H1 (cell line): ENCODE data around the gene GGT7. TPM values are rescaled to one million over a fixed set of nuclear protein-coding genes. Genes with fewer than 3 reads are reported as not detected.

Experiments used
- CTCF ChIA-PET: fragments of 300-600 bp; sonication (Branson Sonifier 250); formaldehyde crosslinking; loops from one replicate; lab custom pipeline; 2021; ENCODE audit not compliant: partially characterized antibody; lab: Charles Lee
- POLR2A ChIA-PET: fragments of 300-600 bp; sonication (Branson Sonifier 250); formaldehyde crosslinking; loops from one replicate; lab custom pipeline; 2021; ENCODE audit warnings: inconsistent platforms; ENCODE audit not compliant: partially characterized antibody; lab: Charles Lee
- DNase-seq, 2 experiments: peaks; one replicate each; pipeline versions ENCODE4 v3.0.0 to v3.0.0-alpha.2; 2010 to 2022; ENCODE audit warnings: low spot score in 2 of 2, low read depth in 1 of 2, mixed read lengths in 1 of 2
- FAIRE-seq: peaks from 2 replicates; lab custom pipeline; 2011; peaks lifted over from hg19 to GRCh38; lab: Jason Lieb, UNC
- H2AFZ ChIP-seq: 2 replicates; pipeline ENCODE4 v1.8.1; 2012; ENCODE audit warnings: low read length, inconsistent platforms
- H2AK5ac ChIP-seq: 2 replicates; pipeline ENCODE4 v1.6.1; 2013; ENCODE audit warnings: low read depth, low read length
- H2BK120ac ChIP-seq: replicated peaks from 2 replicates; pipeline ENCODE3; 2013; ENCODE audit warnings: low read depth, low read length, inconsistent platforms
- H2BK12ac ChIP-seq: 2 replicates; pipeline ENCODE4 v1.6.1; 2013; ENCODE audit warnings: low read depth, low read length
- H2BK15ac ChIP-seq: 2 replicates; pipeline ENCODE4 v1.6.1; 2013; ENCODE audit warnings: low read length
- H2BK20ac ChIP-seq: 2 replicates; pipeline ENCODE4 v1.6.1; 2013; ENCODE audit warnings: low read length
- H2BK5ac ChIP-seq: 2 replicates; pipeline ENCODE4 v1.6.1; 2013; ENCODE audit warnings: low read depth, low read length
- H3K14ac ChIP-seq: 2 replicates; pipeline ENCODE4 v1.6.1; 2013; ENCODE audit warnings: inconsistent platforms; ENCODE audit not compliant: insufficient read length
- H3K18ac ChIP-seq: 2 replicates; pipeline ENCODE4 v1.6.1; 2013; ENCODE audit warnings: low read length; ENCODE audit errors: extremely low read depth
- H3K23ac ChIP-seq: 2 replicates; pipeline ENCODE4 v1.6.1; 2013; ENCODE audit warnings: inconsistent platforms; ENCODE audit not compliant: insufficient read length
- H3K23me2 ChIP-seq: 2 replicates; pipeline ENCODE4 v1.6.1; 2013; ENCODE audit warnings: low read depth, low read length
- H3K27ac ChIP-seq: 2 replicates; pipeline ENCODE4 v1.6.1; 2011; ENCODE audit warnings: low read depth, low read length, inconsistent platforms
- H3K27me3 ChIP-seq, 4 experiments: replicated peaks in 1 of 4; 1 replicate in 1 of 4; 2 replicates in 3 of 4; pipeline versions ENCODE4 v1.6.1 to v1.8.1; 2011 to 2013; ENCODE audit warnings: low read length in 3 of 4, mild to moderate bottlenecking in 3 of 4, inconsistent platforms in 2 of 4, mixed read lengths in 2 of 4, moderate library complexity in 1 of 4; ENCODE audit not compliant: control insufficient read depth in 3 of 4, insufficient read depth in 3 of 4; ENCODE audit errors: extremely low read depth in 1 of 4
- H3K36me3 ChIP-seq, 4 experiments: 2 replicates each; pipeline versions ENCODE4 v1.6.1 to v1.8.1; 2011 to 2013; ENCODE audit warnings: mild to moderate bottlenecking in 4 of 4, low read length in 3 of 4, moderate library complexity in 2 of 4, control low read depth in 1 of 4, inconsistent platforms in 1 of 4; ENCODE audit not compliant: insufficient read depth in 4 of 4, control insufficient read depth in 2 of 4
- H3K4ac ChIP-seq: replicated peaks from 2 replicates; pipeline ENCODE3; 2013; ENCODE audit warnings: low read length, low read depth, mixed read lengths, inconsistent platforms; ENCODE audit not compliant: insufficient read length
- H3K4me1 ChIP-seq, 4 experiments: replicated peaks in 1 of 4; 1 replicate in 1 of 4; 2 replicates in 3 of 4; pipeline versions ENCODE4 v1.6.1 to v1.8.1; 2011 to 2013; ENCODE audit warnings: low read length in 3 of 4, inconsistent platforms in 2 of 4, mixed read lengths in 1 of 4; ENCODE audit not compliant: insufficient read depth in 4 of 4, control insufficient read depth in 3 of 4
- H3K4me2 ChIP-seq, 2 experiments: 2 replicates each; pipeline versions ENCODE4 v1.6.1 to v1.8.1; 2011 to 2013; ENCODE audit warnings: low read depth in 2 of 2, low read length in 2 of 2, control low read depth in 1 of 2, inconsistent platforms in 1 of 2, mild to moderate bottlenecking in 1 of 2; ENCODE audit not compliant: insufficient read depth in 1 of 2
- H3K4me3 ChIP-seq, 4 experiments: fragments of 200-600, 300-600 bp in 1 of 4; sonication (generic), shearing (Covaris generic), sonication (Bioruptor Twin) in 1 of 4; 2 replicates each; pipeline versions ENCODE4 v1.5.1 to v1.8.1; 2011 to 2016; ENCODE audit warnings: low read length in 4 of 4, low read depth in 3 of 4, control low read depth in 2 of 4, inconsistent platforms in 2 of 4, mild to moderate bottlenecking in 2 of 4, mixed read lengths in 1 of 4, moderate library complexity in 1 of 4; ENCODE audit not compliant: insufficient read depth in 2 of 4; ENCODE audit errors: extremely low read depth in 1 of 4
- H3K56ac ChIP-seq: replicated peaks from 2 replicates; pipeline ENCODE3; 2013; ENCODE audit warnings: low read depth, mild to moderate bottlenecking, mixed read lengths, low read length, inconsistent platforms; ENCODE audit not compliant: insufficient read length
- H3K79me1 ChIP-seq: 2 replicates; pipeline ENCODE4 v1.6.1; 2013; ENCODE audit warnings: low read depth, low read length, control low read depth
- H3K79me2 ChIP-seq, 2 experiments: 2 replicates each; pipeline versions ENCODE4 v1.6.1 to v1.8.1; 2012 to 2013; ENCODE audit warnings: low read length in 2 of 2, mild to moderate bottlenecking in 2 of 2, inconsistent platforms in 1 of 2; ENCODE audit not compliant: insufficient read depth in 2 of 2, control insufficient read depth in 1 of 2
- H3K9ac ChIP-seq, 4 experiments: replicated peaks in 1 of 4; 1 replicate in 1 of 4; 2 replicates in 3 of 4; pipeline versions ENCODE4 v1.6.1 to v1.8.1; 2011 to 2013; ENCODE audit warnings: low read depth in 3 of 4, low read length in 3 of 4, control low read depth in 2 of 4, mild to moderate bottlenecking in 2 of 4, moderate library complexity in 2 of 4, inconsistent platforms in 1 of 4; ENCODE audit errors: extremely low read depth in 1 of 4
- H3K9me3 ChIP-seq, 2 experiments: 2 replicates each; pipeline versions ENCODE4 v1.6.1 to v1.8.1; 2012 to 2013; ENCODE audit warnings: mild to moderate bottlenecking in 2 of 2, moderate library complexity in 2 of 2, control low read depth in 1 of 2, inconsistent platforms in 1 of 2, low read depth in 1 of 2, low read length in 1 of 2, mixed read lengths in 1 of 2; ENCODE audit not compliant: insufficient read depth in 2 of 2
- H4K20me1 ChIP-seq, 2 experiments: replicated peaks in 1 of 2; 2 replicates each; pipeline versions ENCODE3 to v1.8.1; 2011 to 2013; ENCODE audit warnings: inconsistent platforms in 2 of 2, low read length in 2 of 2, mild to moderate bottlenecking in 1 of 2; ENCODE audit not compliant: insufficient read depth in 2 of 2, control insufficient read depth in 1 of 2
- H4K5ac ChIP-seq: 2 replicates; pipeline ENCODE4 v1.6.1; 2013; ENCODE audit warnings: low read length, low read depth, mixed read lengths, inconsistent platforms; ENCODE audit not compliant: insufficient read length
- H4K8ac ChIP-seq: 2 replicates; pipeline ENCODE4 v1.8.0; 2013; ENCODE audit warnings: mild to moderate bottlenecking, moderate library complexity, low read length, inconsistent platforms; ENCODE audit not compliant: insufficient read depth; ENCODE audit errors: extremely low read depth
- H4K91ac ChIP-seq: replicated peaks from 2 replicates; pipeline ENCODE3; 2013; ENCODE audit warnings: low read length, mixed read lengths, inconsistent platforms; ENCODE audit not compliant: insufficient read length
- EGR1 ChIP-seq: IDR thresholded peaks from 2 replicates; pipeline ENCODE4 v1.6.1; 2011; ENCODE audit warnings: low read depth, low read length, borderline replicate concordance
- JUN ChIP-seq: IDR thresholded peaks from 2 replicates; pipeline ENCODE4 v1.6.1; 2011; ENCODE audit warnings: low read depth, mild to moderate bottlenecking, improper control_type of control experiment, low read length
- JUND ChIP-seq: IDR thresholded peaks from 2 replicates; pipeline ENCODE4 v1.6.1; 2011; ENCODE audit warnings: mild to moderate bottlenecking, improper control_type of control experiment, low read length
- KDM4A ChIP-seq: IDR thresholded peaks from one replicate; pipeline ENCODE4 v1.7.1; 2012; ENCODE audit warnings: low read depth, mild to moderate bottlenecking, moderate library complexity, low read length, inconsistent platforms; ENCODE audit not compliant: severe bottlenecking
- POLR2A ChIP-seq, 2 experiments: IDR thresholded peaks; 1 replicate in 1 of 2; 2 replicates in 1 of 2; pipeline ENCODE4 v1.6.1; 2011; ENCODE audit warnings: low read depth in 2 of 2, low read length in 2 of 2, mild to moderate bottlenecking in 2 of 2; ENCODE audit errors: control extremely low read depth in 1 of 2
- SIX5 ChIP-seq: IDR thresholded peaks from 2 replicates; pipeline ENCODE4 v1.6.1; 2011; ENCODE audit warnings: mild to moderate bottlenecking, low read depth, low read length
- SUZ12 ChIP-seq: fragments of 200-600 bp; sonication (generic); IDR thresholded peaks from 2 replicates; pipeline ENCODE4 v1.6.1; 2012; ENCODE audit warnings: mild to moderate bottlenecking, inconsistent platforms, low read length, moderate library complexity, mixed read lengths
- WGBS, 2 experiments: shearing (Covaris generic) in 1 of 2; methylation state at CpG; one replicate each; pipeline versions ENCODE4 v1.1.6 to v1.1.7; 2013 to 2015; ENCODE audit warnings: low lambda C conversion rate in 2 of 2, mixed read lengths in 2 of 2, inconsistent platforms in 1 of 2, low coverage in 1 of 2, missing lambda C conversion rate in 1 of 2; ENCODE audit not compliant: insufficient replicate concordance in 2 of 2, insufficient coverage in 1 of 2, insufficient read length in 1 of 2; ENCODE audit errors: extremely low coverage in 1 of 2, missing lambda C conversion rate in 1 of 2; 5-methylcytosine and 5-hydroxymethylcytosine counted together
- polyA plus RNA-seq, 7 experiments: library from polyadenylated mRNA; depleted of rRNA in 3 of 7; stranded (reverse) in 5 of 7; unstranded in 2 of 7; fragments of >200 nt in 5 of 7; fragments of 200-250 nt in 2 of 7; gene quantifications; 1 replicate in 5 of 7; 2 replicates in 1 of 7; 4 replicates in 1 of 7; pipeline versions ENCODE4 v1.2.1 to v1.2.3, GENCODE V29; 2011 to 2013; ENCODE audit warnings: missing spikeins in 2 of 7, mixed read lengths in 2 of 7
- total RNA-seq: library from RNA; stranded (reverse); fragmentation: NEBNext Ultra II Directional; extraction: Animal tissue kit (Norgen Biotek cat#: 25700); gene quantifications from 2 replicates; pipeline ENCODE4 v1.2.1, GENCODE V29; 2021
- TF ChIP-seq, protein P1 (sequence below): IDR thresholded peaks from 2 replicates; pipeline ENCODE4 v1.6.1; 2011; ENCODE audit warnings: low read depth, mild to moderate bottlenecking, low read length; ENCODE audit not compliant: insufficient read depth

The GGT7 gene
- total and polyA plus RNA-seq, 2 of the 8 experiments (the other 6 are each of a cell fraction or from before 2014, with no cell fraction given), result 20.2 to 25.5 TPM

- Histone ChIP-seq H2BK20ac (no peak overlapping the region), H3K18ac (no peak overlapping the region), H2AFZ (no peak overlapping the region), H3K14ac (no peak overlapping the region), H2BK5ac (no peak overlapping the region), H3K9ac (no peak overlapping the region), H3K4ac (no peak overlapping the region), H3K4me1 (no peaks in the 10 kb centered on the region), H2BK12ac (no peak overlapping the region), H4K91ac (no peak overlapping the region), H3K4me2 (no peak overlapping the region), H3K79me1 (no peaks in the 10 kb centered on the region; the same call in 1 of the 2 replicates), H2BK15ac (no peak overlapping the region), H4K5ac (no peak overlapping the region), H3K56ac (no peak overlapping the region), H2BK120ac (no peak overlapping the region), H3K9me3 (peaks cover 0 to 2% of the 10 kb centered on the region in 2 experiments; a peak in 1 of 4 replicates), H3K79me2 (no peaks in the 10 kb centered on the region), H4K8ac (no peak overlapping the region), H3K36me3 (no peaks in the 10 kb centered on the region), H4K20me1 (no peaks in the 10 kb centered on the region), H3K23me2 (no peaks in the 10 kb centered on the region), H3K23ac (no peak overlapping the region), H2AK5ac (no peak overlapping the region), H3K27me3 (no peaks in the 10 kb centered on the region), H3K27ac (no peak overlapping the region), H3K4me3 (no peak overlapping the region)
- DNase-seq (no peak), FAIRE-seq (no peak)
- ChIA-PET POLR2A (no interaction called here), CTCF (interaction anchor here (1.8 kb wide), 1 partner anchor 12 kb away, joined by 5 read pairs; no protein-coding TSS in a partner anchor)
- WGBS, 2 experiments, result 84% methylated on average over 1 of the region's 1 CpG; no CpG with 5 or more reads in 1 of the 2 experiments
- TF ChIP-seq JUN (no peak), SUZ12 (no peak), EGR1 (no peak), KDM4A (no peak), JUND (no peak), SIX5 (no peak), POLR2A (IDR thresholded peaks at IDR 0.05; ENCODE audit: control extremely low read depth in 1 of 2, low read depth in 2 of 2, low read length in 2 of 2) (no peak)
- TF ChIP-seq, protein P1, sequence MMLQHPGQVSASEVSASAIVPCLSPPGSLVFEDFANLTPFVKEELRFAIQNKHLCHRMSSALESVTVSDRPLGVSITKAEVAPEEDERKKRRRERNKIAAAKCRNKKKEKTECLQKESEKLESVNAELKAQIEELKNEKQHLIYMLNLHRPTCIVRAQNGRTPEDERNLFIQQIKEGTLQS, result no peak
Measured at GRCh38 chr20:34894723-34895122, 22.1 kb upstream of the GGT7 start.
